Measurements from ENCODE around the gene SLC25A29. TPM values are rescaled to one million over a fixed set of nuclear protein-coding genes. Genes with fewer than 3 reads are reported as not detected.
"Not testable (repeated sequence)": the region's sequence is repeated elsewhere in the genome, so short reads cannot be mapped to it uniquely, and the experiment has no call there.

SLC25A29 gene
- total RNA-seq, 6 experiments from 2014 or later: 14.1 to 30.3 (median 18.2) TPM

DNA sequence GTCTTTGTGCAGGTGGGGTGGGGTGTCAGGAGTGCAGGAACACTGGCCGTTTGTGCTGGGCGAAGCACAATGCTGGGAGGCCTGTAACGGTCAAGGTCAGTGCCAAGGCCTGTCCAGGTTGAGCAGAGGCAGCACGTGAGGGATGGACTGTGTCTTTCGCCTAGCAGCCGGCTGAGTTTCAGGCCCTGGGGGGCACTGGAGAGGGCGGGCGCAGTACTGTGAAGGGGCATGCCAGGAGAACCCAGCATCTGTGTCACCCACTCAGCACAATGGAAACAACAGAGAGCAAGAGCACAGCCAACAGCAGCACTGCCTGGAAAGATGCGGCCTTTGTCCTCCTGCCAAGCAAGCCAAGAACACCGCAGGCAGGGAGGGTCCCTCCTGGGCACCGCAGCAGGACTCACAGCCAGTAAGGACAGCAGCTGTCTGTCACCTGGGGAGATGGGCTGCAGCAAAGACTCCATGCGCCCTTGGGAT is 42.0 kb upstream of the SLC25A29 start:
- Histone ChIP-seq H3K27me3 (no peaks in the 10 kb centered on the region), H3K36me3 (peaks cover 0 to 30% (median 11%) of the 10 kb centered on the region in 4 donors), H3K4me1 (no peaks in the 10 kb centered on the region), H3K9me3 (no peaks in the 10 kb centered on the region), H3K27ac (no peak overlapping the region), H3K4me3 (no peak overlapping the region)
- TF ChIP-seq, protein P1, sequence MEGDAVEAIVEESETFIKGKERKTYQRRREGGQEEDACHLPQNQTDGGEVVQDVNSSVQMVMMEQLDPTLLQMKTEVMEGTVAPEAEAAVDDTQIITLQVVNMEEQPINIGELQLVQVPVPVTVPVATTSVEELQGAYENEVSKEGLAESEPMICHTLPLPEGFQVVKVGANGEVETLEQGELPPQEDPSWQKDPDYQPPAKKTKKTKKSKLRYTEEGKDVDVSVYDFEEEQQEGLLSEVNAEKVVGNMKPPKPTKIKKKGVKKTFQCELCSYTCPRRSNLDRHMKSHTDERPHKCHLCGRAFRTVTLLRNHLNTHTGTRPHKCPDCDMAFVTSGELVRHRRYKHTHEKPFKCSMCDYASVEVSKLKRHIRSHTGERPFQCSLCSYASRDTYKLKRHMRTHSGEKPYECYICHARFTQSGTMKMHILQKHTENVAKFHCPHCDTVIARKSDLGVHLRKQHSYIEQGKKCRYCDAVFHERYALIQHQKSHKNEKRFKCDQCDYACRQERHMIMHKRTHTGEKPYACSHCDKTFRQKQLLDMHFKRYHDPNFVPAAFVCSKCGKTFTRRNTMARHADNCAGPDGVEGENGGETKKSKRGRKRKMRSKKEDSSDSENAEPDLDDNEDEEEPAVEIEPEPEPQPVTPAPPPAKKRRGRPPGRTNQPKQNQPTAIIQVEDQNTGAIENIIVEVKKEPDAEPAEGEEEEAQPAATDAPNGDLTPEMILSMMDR (IDR thresholded peaks at IDR 0.05): no peak
- no peak for TF ChIP-seq POLR2A (IDR thresholded peaks at IDR 0.05)
- ATAC-seq (no peak), DNase-seq (peak in 1 of 3 donors; percentile 37)
- intact Hi-C loops (cut with DNase I): no loop called here
- WGBS (ENCODE audit: insufficient coverage, low coverage, low lambda C conversion rate, missing lambda C conversion rate): 63% methylated on average over 3 of the region's 12 CpGs

DNA sequence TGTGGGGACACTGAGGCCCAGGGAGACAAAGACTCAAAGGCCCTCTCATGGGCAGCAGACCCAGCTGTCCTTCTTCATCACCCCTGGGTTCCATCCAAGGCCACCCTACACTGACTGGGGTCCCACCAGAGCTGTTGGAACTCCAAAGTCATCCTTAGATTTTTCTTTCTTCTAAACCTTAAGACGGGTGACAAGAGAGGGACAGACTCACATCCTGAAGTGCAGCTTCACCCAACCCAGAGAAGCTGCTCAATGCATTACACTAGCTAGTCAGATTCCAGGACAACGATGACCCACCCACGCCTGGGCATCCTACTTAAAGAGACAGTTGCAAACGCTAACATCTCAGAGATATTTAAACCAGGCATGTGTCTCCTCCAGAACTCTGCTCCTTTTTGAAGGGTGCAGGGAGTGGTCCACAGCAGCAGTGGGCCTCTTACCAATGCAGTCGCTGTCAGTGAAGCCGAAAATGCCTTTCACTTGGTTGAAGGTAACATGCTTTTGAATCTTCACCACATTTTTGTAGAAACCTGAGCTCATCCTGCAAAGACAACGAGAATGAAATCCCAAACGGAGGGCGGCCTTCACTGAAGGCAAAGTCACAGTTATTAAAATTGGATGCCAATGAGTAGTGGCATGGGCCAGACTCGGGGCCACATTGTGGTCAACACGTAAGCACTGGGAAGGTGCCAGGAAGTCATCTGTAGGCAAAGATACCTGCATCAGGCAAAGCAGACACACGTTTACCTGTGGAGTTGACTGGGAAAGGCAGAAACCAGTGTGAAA is 40.3 kb upstream of the SLC25A29 start:
- peak in 1 of 3 donors; percentile 24 for DNase-seq
- no peak for ATAC-seq
- H3K27ac ChIP-seq: no peak overlapping the region
- WGBS (ENCODE audit: insufficient coverage, low coverage, low lambda C conversion rate, missing lambda C conversion rate): 86% methylated on average over 10 of the region's 12 CpGs
- peaks cover 0 to 22% (median 7%) of the 10 kb centered on the region in 4 donors for H3K36me3 ChIP-seq
- intact Hi-C loops (cut with DNase I): no loop called here
- H3K4me1 ChIP-seq: peaks cover 0 to 7% (median 0%) of the 10 kb centered on the region in 4 donors
- no peaks in the 10 kb centered on the region for H3K9me3 ChIP-seq
- TF ChIP-seq, protein P1 (IDR thresholded peaks at IDR 0.05): no peak
- TF ChIP-seq POLR2A (IDR thresholded peaks at IDR 0.05): no peak
- H3K27me3 ChIP-seq: no peaks in the 10 kb centered on the region
- H3K4me3 ChIP-seq: no peak overlapping the region

DNA sequence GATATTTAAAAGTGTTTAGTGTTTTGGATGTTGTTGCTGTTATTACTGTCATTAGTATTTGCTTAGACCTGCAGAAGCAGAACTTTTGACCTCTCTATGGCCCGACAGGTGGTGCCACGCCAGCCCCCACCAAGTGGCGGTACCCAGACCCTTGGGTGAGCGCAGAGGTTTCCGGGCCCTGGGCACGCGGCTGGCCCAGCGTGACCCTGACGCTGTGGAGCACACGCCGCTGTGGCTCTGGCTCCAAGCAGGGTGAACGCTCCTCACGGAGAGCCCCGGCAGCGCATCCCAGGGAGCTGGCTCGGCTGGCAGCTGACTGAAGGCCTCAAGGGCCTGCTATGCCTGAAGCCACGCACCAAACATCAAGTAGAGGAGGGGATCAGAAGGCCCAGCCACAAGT is 39.5 kb upstream of the SLC25A29 start:
- 60% methylated on average over 1 of the region's 17 CpGs for WGBS (ENCODE audit: insufficient coverage, low coverage, low lambda C conversion rate, missing lambda C conversion rate)
- peak in 1 of 3 donors; percentile 25 for DNase-seq
- H3K4me3 ChIP-seq: no peak overlapping the region
- intact Hi-C loops (cut with DNase I): no loop called here
- ATAC-seq: no peak
- TF ChIP-seq, protein P1 (IDR thresholded peaks at IDR 0.05): no peak
- no peaks in the 10 kb centered on the region for H3K9me3 ChIP-seq
- no peaks in the 10 kb centered on the region for H3K27me3 ChIP-seq
- H3K36me3 ChIP-seq: peaks cover 0 to 17% (median 6%) of the 10 kb centered on the region in 4 donors
- peaks cover 0 to 11% (median 0%) of the 10 kb centered on the region in 4 donors for H3K4me1 ChIP-seq
- no peak overlapping the region for H3K27ac ChIP-seq

DNA sequence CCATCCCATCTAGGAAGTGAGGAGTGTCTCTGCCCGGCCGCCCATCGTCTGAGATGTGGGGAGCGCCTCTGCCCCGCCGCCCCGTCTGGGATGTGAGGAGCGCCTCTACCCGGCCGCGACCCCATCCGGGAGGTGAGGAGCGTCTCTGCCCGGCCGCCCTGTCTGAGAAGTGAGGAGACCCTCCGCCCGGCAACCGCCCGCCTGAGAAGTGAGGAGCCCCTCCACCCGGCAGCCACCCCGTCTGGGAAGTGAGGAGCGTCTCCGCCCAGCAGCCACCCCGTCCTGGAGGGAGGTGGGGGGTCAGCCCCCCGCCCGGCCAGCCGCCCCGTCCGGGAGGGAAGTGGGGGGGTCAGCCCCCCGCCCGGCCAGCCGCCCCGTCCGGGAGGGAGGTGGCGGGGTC is 38.4 kb upstream of the SLC25A29 start:
- Histone ChIP-seq H3K36me3 (peaks cover 0 to 14% (median 6%) of the 10 kb centered on the region in 4 donors), H3K4me1 (peaks cover 0 to 11% (median 0%) of the 10 kb centered on the region in 4 donors)
- H3K4me3 ChIP-seq; ATAC-seq; DNase-seq; H3K9me3 ChIP-seq; intact Hi-C loops (cut with DNase I); H3K27ac ChIP-seq; H3K27me3 ChIP-seq: not testable (repeated sequence)
- no CpG with 5 or more reads among the region's 35 CpGs for WGBS (ENCODE audit: insufficient coverage, low coverage, low lambda C conversion rate, missing lambda C conversion rate)

DNA sequence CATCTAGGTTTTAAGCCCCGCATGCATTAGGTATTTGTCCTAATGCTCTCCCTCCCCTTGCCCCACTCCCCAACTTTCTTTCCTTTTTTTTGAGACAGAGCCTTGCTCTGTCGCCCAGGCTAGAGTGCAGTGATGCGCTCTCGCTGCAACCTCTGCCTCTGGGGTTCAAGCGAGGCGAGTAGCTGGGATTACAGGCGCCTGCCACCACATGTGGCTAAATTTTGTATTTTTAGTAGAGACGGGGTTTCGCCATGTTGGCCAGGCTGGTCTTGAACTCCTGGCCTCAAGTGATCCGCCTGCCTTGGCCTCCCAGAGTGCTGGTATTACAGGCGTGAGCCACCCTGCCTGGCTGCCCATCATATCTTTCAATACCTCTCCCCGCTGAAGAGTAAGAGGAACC is 36.6 kb upstream of the SLC25A29 start:
- H3K9me3 ChIP-seq; intact Hi-C loops (cut with DNase I); H3K27ac ChIP-seq; ATAC-seq; DNase-seq; H3K4me3 ChIP-seq; H3K27me3 ChIP-seq: not testable (repeated sequence)
- WGBS (ENCODE audit: insufficient coverage, low coverage, low lambda C conversion rate, missing lambda C conversion rate): 93% methylated on average over 7 of the region's 12 CpGs
- Histone ChIP-seq H3K36me3 (peaks cover 0 to 14% (median 4%) of the 10 kb centered on the region in 4 donors), H3K4me1 (peaks cover 0 to 11% (median 0%) of the 10 kb centered on the region in 4 donors)
